Measurements from ENCODE around the gene CACNA1C. TPM values are rescaled to one million over a fixed set of nuclear protein-coding genes. Genes with fewer than 3 reads are reported as not detected.
A peak's percentile ranks its signal among the peaks of the same experiment; 100 is the strongest.

The CACNA1C gene
- total RNA-seq, 4 donors from 2014 or later: 5.2 to 12.9 (median 6.3) TPM

GRCh38 chr12:2290516-2291065, 237.8 kb downstream of the CACNA1C start:
- no peaks in the 10 kb centered on the region for H3K9me3 ChIP-seq
- no peak overlapping the region for H3K27ac ChIP-seq
- no peak for DNase-seq (ENCODE audit: low spot score in 2 of 2)
- no peaks in the 10 kb centered on the region for H3K27me3 ChIP-seq
- H3K36me3 ChIP-seq: no peaks in the 10 kb centered on the region
- no peak overlapping the region for H3K4me3 ChIP-seq
- peaks cover 0 to 27% (median 9%) of the 10 kb centered on the region in 4 donors for H3K4me1 ChIP-seq
- WGBS, 2 donors: 74 to 79% methylated on average over 6 of the region's 6 CpGs
- TF ChIP-seq POLR2A (IDR thresholded peaks at IDR 0.05): no peak
- TF ChIP-seq, protein P1, sequence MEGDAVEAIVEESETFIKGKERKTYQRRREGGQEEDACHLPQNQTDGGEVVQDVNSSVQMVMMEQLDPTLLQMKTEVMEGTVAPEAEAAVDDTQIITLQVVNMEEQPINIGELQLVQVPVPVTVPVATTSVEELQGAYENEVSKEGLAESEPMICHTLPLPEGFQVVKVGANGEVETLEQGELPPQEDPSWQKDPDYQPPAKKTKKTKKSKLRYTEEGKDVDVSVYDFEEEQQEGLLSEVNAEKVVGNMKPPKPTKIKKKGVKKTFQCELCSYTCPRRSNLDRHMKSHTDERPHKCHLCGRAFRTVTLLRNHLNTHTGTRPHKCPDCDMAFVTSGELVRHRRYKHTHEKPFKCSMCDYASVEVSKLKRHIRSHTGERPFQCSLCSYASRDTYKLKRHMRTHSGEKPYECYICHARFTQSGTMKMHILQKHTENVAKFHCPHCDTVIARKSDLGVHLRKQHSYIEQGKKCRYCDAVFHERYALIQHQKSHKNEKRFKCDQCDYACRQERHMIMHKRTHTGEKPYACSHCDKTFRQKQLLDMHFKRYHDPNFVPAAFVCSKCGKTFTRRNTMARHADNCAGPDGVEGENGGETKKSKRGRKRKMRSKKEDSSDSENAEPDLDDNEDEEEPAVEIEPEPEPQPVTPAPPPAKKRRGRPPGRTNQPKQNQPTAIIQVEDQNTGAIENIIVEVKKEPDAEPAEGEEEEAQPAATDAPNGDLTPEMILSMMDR (IDR thresholded peaks at IDR 0.05): no peak
- no peak for TF ChIP-seq EP300 (IDR thresholded peaks at IDR 0.05)

GRCh38 chr12:2291182-2291832, 238.5 kb downstream of the CACNA1C start:
- no peak for DNase-seq (ENCODE audit: low spot score in 2 of 2)
- H3K4me1 ChIP-seq: peaks cover 0 to 20% (median 7%) of the 10 kb centered on the region in 4 donors
- no peaks in the 10 kb centered on the region for H3K36me3 ChIP-seq
- no peaks in the 10 kb centered on the region for H3K27me3 ChIP-seq
- TF ChIP-seq POLR2A (IDR thresholded peaks at IDR 0.05) (no peak), EP300 (IDR thresholded peaks at IDR 0.05) (no peak)
- TF ChIP-seq, protein P1 (IDR thresholded peaks at IDR 0.05): peak; percentile 37 to 64 (median 54)
- H3K9me3 ChIP-seq: no peaks in the 10 kb centered on the region
- 70 to 71% methylated on average over 15 of the region's 15 CpGs for WGBS, 2 donors
- no peak overlapping the region for H3K4me3 ChIP-seq
- no peak overlapping the region for H3K27ac ChIP-seq

- Histone ChIP-seq H3K27me3 (no peaks in the 10 kb centered on the region), H3K4me1 (peaks cover 0 to 13% (median 6%) of the 10 kb centered on the region in 4 donors), H3K4me3 (no peak overlapping the region), H3K27ac (no peak overlapping the region), H3K9me3 (no peaks in the 10 kb centered on the region), H3K36me3 (no peaks in the 10 kb centered on the region)
- no peak for TF ChIP-seq EP300 (IDR thresholded peaks at IDR 0.05)
- TF ChIP-seq, protein P1 (IDR thresholded peaks at IDR 0.05): no peak
- no peak for TF ChIP-seq POLR2A (IDR thresholded peaks at IDR 0.05)
- DNase-seq (ENCODE audit: low spot score in 2 of 2): no peak
- WGBS, 2 donors: 68 to 75% methylated on average over 3 of the region's 3 CpGs
Observed at GRCh38 chr12:2291947-2292346, 239.2 kb downstream of the CACNA1C start.

DNA sequence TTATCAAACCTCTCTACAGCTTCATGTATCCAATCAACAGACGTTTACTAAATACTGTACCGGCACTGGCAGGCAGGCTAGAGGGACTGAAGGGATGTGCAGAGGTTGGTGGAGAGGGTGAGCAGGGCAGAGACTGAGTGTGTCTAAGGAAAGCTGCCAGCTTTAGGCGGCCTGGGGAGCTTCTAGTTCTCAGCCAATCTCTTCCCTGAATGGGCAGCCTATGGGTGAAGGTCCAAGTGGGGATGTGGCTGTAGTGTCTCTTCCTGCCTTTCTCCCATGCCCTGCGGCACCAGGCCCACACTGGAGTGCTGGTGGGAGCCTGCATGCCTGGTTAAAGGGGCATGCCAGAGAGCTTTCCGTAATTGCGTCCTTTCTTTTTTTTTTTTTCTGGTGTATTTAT, 239.8 kb downstream of the CACNA1C start:
- H3K27me3 ChIP-seq: no peaks in the 10 kb centered on the region
- no peaks in the 10 kb centered on the region for H3K36me3 ChIP-seq
- no peak overlapping the region for H3K4me3 ChIP-seq
- no peak for DNase-seq (ENCODE audit: low spot score in 2 of 2)
- H3K27ac ChIP-seq: no peak overlapping the region
- no peaks in the 10 kb centered on the region for H3K9me3 ChIP-seq
- H3K4me1 ChIP-seq: peaks cover 0 to 7% (median 3%) of the 10 kb centered on the region in 4 donors
- TF ChIP-seq, protein P1 (IDR thresholded peaks at IDR 0.05): no peak
- TF ChIP-seq POLR2A (IDR thresholded peaks at IDR 0.05) (no peak), EP300 (IDR thresholded peaks at IDR 0.05) (no peak)
- WGBS, 2 donors: 65 to 79% methylated on average over 6 of the region's 6 CpGs

GRCh38 chr12:2294651-2295475, 242.1 kb downstream of the CACNA1C start:
- H3K27ac ChIP-seq: no peak overlapping the region
- DNase-seq (ENCODE audit: low spot score in 2 of 2): peak; percentile 44 to 48
- no peaks in the 10 kb centered on the region for H3K36me3 ChIP-seq
- no peak overlapping the region for H3K4me3 ChIP-seq
- TF ChIP-seq, protein P1 (IDR thresholded peaks at IDR 0.05): no peak
- TF ChIP-seq EP300 (IDR thresholded peaks at IDR 0.05): peak in 1 of 2 donors; percentile 43
- H3K9me3 ChIP-seq: no peaks in the 10 kb centered on the region
- WGBS, 2 donors: 60 to 71% methylated on average over 20 of the region's 20 CpGs
- H3K4me1 ChIP-seq: no peaks in the 10 kb centered on the region
- no peaks in the 10 kb centered on the region for H3K27me3 ChIP-seq

All from tibial nerve (tissue), 4 donors.